ENCODE measurements around the gene CCSER1. TPM values are rescaled to one million over a fixed set of nuclear protein-coding genes. Genes with fewer than 3 reads are reported as not detected.
"Not testable (repeated sequence)": the region's sequence is repeated elsewhere in the genome, so short reads cannot be mapped to it uniquely, and the experiment has no call there.

Gene CCSER1
- total RNA-seq, 1 experiment from 2014 or later: not detected

GRCh38 chr4:91359041-91360031 lies 1232.1 kb downstream of the CCSER1 start:
- DNase-seq (ENCODE audit: low spot score): no peak

GRCh38 chr4:91362125-91362524 lies 1234.9 kb downstream of the CCSER1 start:
- DNase-seq (ENCODE audit: low spot score): no peak

GRCh38 chr4:91366554-91366953 lies 1239.4 kb downstream of the CCSER1 start:
- no peak for DNase-seq (ENCODE audit: low spot score)

DNA sequence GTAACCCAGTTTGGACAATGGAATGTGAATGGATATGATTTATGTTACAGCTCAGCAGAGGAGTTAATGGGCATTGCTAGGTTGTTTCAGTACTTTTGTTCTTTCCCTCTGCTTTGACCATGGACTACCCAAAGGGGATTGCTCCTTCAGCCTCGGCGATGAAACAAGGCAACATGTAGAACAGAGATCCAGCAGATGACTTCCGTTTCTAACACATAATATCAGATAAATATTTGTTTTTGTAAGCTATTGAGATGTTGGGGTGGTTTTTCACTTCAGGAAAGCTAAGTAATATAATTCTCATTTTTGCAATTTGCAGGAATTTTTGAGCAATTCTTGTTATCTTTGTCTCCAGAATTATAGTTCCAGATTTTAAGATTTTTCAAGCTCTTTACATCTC lies 1241.9 kb downstream of the CCSER1 start:
- DNase-seq (ENCODE audit: low spot score): no peak

GRCh38 chr4:91373546-91373945 lies 1246.4 kb downstream of the CCSER1 start:
- no peak for DNase-seq (ENCODE audit: low spot score)

- DNase-seq (ENCODE audit: low spot score): not testable (repeated sequence)
These were observed 1278.2 kb downstream of the CCSER1 start for GRCh38 chr4:91405431-91405830.

DNA sequence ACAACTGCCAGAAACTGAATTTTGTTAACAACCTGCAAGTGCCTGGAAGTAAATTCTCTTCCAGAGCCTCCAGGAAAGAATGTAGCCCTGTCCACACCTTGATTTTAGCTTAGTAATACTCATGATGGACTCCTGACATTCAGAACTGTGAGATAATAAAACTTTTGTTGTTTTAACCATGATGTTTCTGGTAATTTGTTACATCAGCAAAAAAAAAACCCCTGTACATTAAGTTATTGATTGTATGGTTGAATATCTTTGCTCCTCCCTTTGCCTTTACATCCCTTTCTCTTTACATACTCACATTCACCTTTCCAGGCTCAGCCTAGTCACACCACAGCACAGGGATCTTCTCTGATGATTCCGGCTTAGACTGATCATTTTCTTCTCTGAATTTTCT lies 1294.8 kb downstream of the CCSER1 start:
- DNase-seq (ENCODE audit: low spot score): no peak

DNA sequence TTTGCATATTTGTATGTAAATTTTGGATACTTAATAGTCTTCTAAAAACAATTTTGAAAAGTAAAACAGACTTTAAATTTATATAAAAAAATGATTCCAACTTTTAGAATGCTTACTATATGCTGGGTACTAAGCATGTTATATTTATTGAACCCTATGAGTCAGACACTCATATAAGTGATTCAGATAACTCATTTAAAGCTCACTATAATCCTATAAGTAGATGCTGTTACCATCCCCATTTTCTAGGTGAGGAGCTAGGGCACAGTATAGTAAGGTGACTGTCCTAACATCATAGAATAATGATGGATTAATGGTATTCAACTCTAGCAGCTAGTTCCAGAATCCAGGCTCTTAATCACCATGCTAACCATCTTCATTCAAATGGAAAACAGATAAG lies 1299.5 kb downstream of the CCSER1 start:
- no peak for DNase-seq (ENCODE audit: low spot score)

DNA sequence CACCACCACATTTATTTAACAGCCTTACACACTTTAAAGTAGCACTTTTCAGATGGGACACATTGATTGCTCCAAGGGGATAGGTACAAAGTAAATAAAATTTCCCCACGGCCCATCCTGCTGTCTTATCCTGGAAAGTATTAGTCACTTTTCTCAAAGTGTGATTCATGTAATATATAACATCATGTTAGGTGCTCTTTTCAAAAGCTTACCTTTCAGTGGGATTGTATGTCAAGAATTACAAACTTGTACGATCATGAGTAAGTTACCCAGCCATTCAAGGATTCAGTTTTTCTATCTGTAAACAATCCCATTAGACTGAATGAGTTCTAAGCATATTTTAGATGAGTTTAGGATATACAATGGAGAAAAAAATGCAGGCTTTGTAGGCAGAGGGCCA lies 1300.0 kb downstream of the CCSER1 start:
- no peak for DNase-seq (ENCODE audit: low spot score)

DNA sequence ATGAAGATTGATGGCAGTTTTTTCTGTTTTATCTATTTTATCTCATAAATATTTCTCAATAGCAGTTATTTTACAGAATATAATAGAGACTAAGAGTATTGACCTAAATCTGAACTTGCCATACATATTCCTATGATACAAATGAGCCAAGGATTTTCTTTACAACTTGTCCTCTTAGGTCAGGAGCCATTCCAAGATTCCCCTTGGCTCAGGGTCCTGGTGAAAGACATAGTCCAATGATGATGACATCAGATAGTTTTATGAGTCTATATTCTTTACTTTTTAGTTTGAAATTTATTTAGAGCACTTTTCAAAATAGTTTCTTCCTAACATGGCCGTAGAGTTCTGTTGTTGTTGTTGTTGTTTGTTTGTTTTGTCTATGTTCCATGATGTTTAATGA lies 1307.4 kb downstream of the CCSER1 start:
- DNase-seq (ENCODE audit: low spot score): no peak

GRCh38 chr4:91436556-91436955 lies 1309.4 kb downstream of the CCSER1 start:
- DNase-seq (ENCODE audit: low spot score): no peak

GRCh38 chr4:91447168-91447567 lies 1320.0 kb downstream of the CCSER1 start:
- DNase-seq (ENCODE audit: low spot score): no peak

GRCh38 chr4:91448668-91449330 lies 1321.6 kb downstream of the CCSER1 start:
- DNase-seq (ENCODE audit: low spot score): peak; percentile 83

GRCh38 chr4:91454111-91454510 lies 1326.9 kb downstream of the CCSER1 start:
- DNase-seq (ENCODE audit: low spot score): no peak

DNA sequence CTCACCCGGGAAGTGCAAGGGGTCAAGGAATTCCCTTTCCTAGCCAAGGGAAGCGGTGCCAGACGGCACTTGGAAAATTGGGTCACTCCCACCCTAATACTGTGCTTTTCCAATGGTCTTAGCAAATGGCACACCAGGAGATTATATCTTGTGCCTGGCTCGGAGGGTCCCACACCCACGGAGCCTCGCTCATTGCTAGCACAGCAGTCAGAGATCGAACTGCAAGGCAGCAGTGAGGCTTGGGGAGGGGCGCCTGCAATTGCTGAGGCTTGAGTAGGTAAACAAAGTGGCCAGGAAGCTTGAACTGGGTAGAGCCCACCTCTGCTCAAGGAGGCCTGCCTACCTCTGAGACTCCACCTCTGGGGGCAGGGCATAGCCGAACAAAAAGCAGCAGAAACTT lies 1335.4 kb downstream of the CCSER1 start:
- DNase-seq (ENCODE audit: low spot score): not testable (repeated sequence)

GRCh38 chr4:91470671-91471070 lies 1343.5 kb downstream of the CCSER1 start:
- DNase-seq (ENCODE audit: low spot score): no peak

- no peak for DNase-seq (ENCODE audit: low spot score)
These were observed 1344.1 kb downstream of the CCSER1 start for GRCh38 chr4:91471280-91471679.

GRCh38 chr4:91472046-91472445 lies 1344.9 kb downstream of the CCSER1 start:
- DNase-seq (ENCODE audit: low spot score): no peak

DNA sequence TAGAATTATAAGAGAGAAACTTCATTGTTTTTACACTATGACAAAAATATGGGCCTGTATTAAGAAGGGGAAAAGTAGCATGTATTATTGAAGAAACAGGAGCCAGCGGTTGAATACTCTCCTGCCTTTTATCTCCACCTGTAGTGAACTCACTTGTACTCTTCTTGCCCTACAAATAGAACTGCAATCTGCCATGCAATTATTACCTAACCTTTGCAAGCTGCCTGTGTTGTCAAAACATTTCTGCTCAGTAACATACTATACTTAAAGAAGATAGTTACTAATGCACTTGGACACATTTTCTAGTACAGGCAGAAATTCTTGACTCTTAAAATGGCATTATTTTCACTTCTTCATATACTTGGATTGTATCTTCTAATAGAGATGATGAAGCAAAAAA lies 1358.2 kb downstream of the CCSER1 start:
- no peak for DNase-seq (ENCODE audit: low spot score)

DNA sequence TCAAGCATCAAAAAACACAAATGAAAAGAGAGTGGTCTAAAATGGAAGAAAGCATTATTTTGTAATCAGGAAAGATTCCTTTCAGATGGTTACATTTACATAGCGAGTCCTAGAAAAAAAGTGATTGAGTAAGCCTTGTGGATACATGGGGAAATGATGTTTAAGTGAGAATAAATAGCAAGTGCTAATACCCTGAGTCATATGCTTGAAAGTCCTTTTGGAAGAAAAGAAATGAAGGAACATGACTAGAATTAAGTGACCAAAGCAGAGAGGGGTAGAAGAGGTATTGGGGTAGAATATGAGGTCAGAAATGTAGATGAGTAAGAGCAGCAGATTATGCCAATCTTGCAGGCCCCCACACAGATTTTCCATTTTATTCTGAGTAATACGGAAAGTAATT lies 1361.8 kb downstream of the CCSER1 start:
- no peak for DNase-seq (ENCODE audit: low spot score)

DNA sequence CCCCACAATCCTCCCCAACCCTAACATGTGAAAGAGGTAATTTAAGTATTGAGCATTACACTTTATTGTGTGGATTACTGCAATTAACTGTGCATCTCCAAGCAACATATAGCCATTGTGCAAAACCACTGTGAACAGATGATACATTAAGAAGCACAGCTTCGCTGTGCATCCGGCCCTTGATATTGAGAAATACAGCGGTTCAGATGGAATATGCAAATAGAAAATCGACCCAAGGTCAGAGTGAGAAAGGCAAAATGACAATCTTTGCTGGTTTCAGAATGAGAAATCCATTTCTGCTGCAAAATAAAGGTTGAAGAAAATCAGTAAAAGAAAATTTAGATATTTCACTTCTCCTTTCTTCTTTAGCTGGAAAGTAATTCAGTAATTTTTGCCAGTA lies 1370.7 kb downstream of the CCSER1 start:
- DNase-seq (ENCODE audit: low spot score): no peak

- peak; percentile 13 for DNase-seq (ENCODE audit: low spot score)
These were observed 1375.2 kb downstream of the CCSER1 start for GRCh38 chr4:91502365-91502764.

GRCh38 chr4:91513326-91513725 lies 1386.1 kb downstream of the CCSER1 start:
- no peak for DNase-seq (ENCODE audit: low spot score)
